AG08396 (cell line): ENCODE measurements around the gene OR52I1.
A peak's percentile ranks its signal among the peaks of the same experiment; 100 is the strongest.

Source experiments
- DNase-seq: peaks from one replicate; pipeline ENCODE4 v3.0.0; 2012; ENCODE audit warnings: low spot score, mixed read lengths

OR52I1 gene

DNA sequence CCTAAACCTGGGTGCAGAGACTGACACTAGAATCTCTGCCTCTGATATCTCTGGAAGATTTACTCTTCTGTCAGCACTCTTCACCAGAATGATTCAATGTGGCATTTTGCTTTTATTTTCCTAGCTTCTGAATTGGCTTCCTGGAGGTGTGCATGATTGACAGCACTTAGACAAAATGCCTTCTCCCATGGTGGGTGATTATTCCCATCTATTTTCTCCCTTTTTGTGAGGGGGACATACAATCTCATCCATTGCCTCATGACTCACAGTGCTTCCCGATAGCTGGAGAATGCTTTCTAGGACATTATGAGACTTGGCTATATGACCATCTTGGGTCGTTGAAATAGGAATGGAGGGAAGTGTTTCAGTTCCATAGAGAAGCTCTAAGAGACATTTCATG is 18.1 kb downstream of the OR52I1 start:
- DNase-seq = no peak

DNA sequence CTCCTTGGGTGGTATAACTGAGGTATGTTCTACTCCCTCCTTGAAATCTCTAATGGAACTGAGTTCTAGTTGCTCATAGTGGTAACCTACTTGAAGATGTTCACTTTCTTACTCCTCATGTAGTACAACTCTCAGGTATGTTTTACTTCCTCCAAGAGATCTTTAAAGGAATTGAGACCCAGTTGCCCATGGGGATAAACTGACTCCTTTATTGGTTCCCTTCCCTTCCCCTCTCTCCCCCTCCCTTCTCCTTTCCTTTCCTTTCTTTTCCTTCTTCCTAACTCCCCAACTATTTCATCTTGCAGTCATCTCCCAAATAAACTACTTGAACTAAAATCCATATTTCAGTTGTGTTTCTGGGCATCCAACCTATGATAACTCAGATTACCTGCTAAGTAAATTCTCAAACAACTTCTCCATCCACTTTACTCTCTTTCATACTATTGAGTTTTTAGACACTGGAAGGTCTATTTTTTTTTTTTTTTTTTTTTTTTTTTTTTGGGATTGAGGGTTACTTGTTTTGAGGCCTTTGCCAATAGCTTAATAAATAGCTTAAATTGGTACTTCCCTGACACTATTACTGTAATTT is 22.1 kb downstream of the OR52I1 start:
- no peak for DNase-seq

DNA sequence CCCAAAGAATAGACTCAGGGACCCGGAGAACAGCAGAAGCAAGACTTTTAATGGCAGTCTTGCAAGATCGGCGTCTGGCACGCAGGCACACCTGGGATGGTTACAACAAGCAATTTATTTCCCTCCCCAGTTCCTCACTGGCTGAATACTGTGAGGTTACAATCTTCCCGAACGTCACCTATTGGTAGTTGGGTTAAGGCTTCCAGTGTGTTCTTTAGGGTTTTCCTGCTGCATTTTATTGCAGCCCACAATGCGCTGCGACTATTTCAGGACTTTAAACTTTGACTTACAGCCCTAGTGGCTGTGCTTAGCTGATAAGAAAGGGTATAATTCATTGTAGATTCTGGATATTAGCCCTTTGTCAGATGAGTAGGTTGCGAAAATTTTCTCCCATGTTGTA is 25.7 kb downstream of the OR52I1 start:
- no peak for DNase-seq

DNA sequence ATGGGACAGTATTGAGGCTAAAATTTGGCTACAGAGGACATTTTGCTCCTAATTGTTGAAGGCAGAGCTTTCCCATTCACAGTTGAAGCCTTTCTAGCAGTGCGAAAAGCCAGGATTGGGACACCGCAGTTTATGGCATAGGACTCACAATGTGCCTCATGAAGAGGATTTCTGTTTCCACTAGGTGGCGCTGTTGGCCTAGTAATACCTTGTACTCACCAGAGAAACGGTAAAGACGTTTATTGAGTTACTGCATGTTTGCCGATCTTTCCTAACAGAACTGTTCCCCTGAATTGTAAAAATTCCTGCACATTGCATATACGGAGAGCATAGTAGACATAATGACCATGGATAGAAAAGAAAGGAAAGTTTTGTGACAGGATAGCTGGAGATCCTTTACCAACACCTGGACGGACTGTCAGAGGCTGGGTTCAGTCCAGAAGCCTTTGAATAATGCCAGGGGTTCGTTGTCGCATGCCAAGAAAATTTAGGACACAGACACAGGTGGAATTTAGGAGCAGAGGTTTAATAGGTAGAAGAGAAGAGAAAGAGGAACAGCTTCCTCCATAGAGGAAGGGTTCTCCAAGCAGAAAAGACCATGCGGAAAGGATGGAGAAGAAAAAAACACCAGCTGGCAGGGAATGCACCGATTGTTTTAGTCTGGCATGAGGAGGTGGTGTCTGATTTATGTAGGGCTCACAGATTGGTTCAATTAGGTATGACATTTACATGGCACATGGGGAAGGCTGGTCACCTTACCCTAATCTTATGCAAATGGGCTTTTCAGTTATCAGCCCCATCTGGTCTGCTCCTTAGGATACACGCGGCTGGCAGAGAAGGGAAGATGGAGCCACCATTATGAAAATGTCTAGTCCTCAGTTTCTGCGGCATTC is 32.6 kb downstream of the OR52I1 start:
- DNase-seq = peak; percentile 44

DNA sequence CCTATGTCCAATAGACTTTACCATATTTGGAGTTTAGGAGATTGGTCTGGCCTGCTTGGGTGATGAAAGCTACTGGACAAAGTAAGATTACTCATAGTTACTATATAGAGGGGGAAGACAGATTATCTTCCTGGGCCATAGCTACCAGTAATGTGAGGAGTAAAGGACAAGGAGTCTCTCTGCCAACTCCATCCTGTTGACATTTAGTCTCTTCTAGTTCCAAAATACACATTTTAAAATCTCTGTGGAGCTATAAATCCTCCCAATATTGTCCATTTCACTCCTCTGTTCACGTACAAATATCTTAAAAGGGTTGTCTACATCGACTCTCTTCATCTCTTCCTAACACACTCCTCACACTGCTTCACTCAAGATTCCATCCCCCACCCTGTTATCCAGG is 42.3 kb downstream of the OR52I1 start:
- no peak for DNase-seq

DNA sequence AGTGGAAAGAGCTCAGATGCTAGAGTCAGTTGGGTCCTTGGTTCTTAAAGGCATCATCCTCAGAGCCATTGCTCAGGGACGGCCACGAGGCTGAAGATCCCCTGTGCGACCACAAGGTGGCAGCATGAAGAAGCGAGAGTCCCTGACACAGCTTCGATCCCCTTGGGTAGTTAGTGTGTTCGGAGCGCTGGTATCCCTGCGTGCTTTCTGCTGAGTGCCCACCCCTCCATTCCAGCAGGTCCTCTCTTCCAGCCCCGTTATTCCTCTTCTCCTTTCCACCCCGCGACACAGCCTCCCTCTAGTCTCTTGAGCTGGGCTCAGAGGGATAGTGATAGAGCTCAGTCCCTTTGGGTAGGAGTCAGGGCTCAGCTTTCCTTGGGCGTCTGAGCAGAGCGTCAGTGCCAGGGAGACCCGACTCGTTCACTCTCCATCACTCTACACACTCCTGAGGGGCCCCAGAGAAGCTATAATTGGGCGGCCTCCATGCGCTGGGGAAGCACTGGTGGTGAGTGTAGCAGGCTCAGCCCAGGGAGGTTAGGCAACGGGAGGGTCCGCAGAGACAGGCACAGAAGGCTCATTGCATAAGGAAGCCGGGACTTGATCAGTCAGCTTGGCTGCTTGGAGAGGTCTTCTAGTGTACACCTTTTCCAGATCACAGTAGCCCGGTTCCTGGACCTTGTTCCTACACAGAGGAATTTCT is 43.3 kb downstream of the OR52I1 start, which contains the start of gene OR51D1:
Gene OR51D1 (plus strand): TSS at position 516 of the 700 bp plus-strand sequence. CDS start 2,314 bp downstream, outside the sequence.
- DNase-seq = peak; percentile 84

DNA sequence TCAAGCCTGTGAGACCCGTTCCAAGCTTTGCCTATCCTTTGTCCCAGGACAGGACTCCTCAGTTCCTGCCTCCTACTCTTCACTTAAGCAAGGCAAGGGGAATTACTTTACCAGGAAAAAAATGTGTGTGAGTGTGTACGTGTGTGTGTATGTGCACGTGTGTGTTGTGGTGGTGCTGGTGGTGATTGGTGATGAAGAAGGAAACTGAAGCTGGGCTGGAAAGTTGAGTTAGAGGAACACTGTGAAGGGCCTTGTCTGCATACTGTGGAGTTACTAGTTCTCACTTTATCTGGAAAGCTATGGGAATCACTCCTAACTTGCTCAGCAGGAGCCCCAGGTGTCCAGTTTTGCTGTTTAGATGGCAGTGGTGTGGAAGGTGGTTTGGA is 43.8 kb downstream of the OR52I1 start:
- DNase-seq = no peak

DNA sequence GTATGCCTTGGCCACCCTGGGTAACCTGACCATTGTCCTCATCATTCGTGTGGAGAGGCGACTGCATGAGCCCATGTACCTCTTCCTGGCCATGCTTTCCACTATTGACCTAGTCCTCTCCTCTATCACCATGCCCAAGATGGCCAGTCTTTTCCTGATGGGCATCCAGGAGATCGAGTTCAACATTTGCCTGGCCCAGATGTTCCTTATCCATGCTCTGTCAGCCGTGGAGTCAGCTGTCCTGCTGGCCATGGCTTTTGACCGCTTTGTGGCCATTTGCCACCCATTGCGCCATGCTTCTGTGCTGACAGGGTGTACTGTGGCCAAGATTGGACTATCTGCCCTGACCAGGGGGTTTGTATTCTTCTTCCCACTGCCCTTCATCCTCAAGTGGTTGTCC is 46.1 kb downstream of the OR52I1 start:
- DNase-seq = no peak

DNA sequence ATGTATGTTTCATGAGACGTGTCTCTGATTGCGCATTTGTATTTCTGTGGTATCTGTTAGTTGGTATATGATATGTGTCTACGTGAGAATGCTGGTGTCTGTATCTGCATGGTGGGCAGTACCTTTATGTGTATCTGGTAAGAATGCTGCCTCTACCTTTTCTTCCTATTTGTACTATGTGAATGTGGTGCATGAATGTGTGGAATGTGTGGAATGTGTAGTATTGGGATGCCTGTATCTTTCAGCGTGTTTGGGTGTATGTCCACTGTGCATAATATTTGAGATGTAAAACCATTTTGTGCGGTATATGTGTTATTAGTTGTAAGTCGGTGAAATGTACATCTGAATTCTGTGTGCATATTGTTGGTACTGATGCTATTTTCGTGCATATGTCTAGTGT is 47.7 kb downstream of the OR52I1 start:
- no peak for DNase-seq

DNA sequence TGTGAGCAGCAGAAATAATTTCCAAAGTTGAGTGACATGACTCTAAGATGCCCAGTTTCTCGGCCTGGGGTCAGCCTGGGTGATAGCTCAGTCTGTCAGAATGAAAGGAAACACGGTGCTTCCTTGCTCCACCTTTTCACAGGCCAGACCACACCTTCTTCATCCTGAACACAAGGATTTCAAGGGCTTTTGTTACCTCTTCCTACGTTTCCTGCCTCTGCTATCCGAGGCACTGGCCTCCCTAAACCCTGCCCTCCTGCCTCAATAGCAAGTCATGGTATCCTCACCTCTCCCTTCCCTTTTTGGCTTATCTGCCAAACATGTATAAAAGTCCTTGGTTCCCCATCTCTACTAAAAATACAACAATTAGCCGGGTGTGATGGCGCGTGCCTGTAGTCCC is 48.2 kb downstream of the OR52I1 start:
- no peak for DNase-seq

DNA sequence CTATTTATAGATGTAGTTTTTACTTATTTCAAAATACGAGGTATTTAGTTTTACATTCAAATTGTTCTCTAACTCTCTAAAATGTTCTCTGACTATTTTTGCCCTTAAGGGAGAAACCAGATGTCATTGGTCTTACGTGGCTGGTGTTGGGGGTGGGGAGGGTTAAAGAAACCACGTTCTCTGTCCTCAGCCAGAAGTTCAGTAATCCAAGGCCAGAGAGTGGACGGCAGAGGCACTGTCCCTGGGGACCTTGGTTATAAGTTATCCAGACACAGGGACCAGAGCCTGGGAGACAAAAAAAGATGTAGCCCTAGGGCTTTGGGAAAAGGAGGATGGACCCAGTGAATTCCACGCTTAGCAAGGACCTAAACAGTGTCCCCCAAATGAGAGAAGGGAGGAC is 49.2 kb downstream of the OR52I1 start:
- no peak for DNase-seq

DNA sequence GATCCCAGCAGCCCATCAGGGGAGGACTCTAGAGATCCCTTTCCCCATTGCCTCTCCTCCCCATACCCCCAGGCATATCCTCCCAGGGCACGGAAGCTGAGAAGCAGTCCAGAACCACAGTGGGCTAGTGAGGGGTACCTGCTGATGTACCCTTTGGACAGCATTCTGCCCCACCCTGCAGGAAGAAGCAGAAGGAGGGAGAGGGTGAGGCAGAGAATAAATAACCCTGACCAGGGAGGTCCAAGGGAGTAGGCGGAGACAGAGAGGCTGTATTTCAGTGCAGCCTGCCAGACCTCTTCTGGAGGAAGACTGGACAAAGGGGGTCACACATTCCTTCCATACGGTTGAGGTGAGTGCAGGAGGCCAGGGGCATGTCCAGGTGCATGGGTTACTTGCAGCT is 49.8 kb downstream of the OR52I1 start, which contains the start of gene OR51E1:
Gene OR51E1 (plus strand): TSS at position 301 of the 400 bp plus-strand sequence. CDS start 8,545 bp downstream, outside the sequence.
- DNase-seq = no peak

DNA sequence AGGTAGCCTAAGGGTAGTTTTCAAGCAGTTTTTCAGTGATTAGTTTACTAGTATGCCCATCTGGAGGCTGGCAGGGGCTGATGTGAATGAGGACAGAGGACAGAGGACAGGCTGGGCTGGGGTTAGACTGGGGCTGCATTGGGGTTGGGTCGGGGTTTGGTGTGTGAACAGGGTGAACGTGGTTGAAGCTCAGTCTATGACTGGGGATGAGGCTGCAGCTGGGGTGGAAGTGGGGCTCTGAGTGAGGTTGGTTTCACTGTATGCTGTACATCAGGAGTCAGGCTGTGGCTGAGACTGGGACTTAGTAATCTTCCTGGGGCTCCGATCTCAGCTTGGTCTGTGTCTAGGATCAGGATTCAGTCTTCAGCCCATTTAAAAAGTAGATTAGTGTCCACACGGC is 50.4 kb downstream of the OR52I1 start:
- no peak for DNase-seq
